SW480 (cell line): ENCODE measurements around the gene FCRL5.

ENCODE experiments used
- DNase-seq: peaks from one replicate; pipeline ENCODE4 v3.0.0-alpha.2; 2016; ENCODE audit warnings: low spot score

FCRL5 gene

DNA sequence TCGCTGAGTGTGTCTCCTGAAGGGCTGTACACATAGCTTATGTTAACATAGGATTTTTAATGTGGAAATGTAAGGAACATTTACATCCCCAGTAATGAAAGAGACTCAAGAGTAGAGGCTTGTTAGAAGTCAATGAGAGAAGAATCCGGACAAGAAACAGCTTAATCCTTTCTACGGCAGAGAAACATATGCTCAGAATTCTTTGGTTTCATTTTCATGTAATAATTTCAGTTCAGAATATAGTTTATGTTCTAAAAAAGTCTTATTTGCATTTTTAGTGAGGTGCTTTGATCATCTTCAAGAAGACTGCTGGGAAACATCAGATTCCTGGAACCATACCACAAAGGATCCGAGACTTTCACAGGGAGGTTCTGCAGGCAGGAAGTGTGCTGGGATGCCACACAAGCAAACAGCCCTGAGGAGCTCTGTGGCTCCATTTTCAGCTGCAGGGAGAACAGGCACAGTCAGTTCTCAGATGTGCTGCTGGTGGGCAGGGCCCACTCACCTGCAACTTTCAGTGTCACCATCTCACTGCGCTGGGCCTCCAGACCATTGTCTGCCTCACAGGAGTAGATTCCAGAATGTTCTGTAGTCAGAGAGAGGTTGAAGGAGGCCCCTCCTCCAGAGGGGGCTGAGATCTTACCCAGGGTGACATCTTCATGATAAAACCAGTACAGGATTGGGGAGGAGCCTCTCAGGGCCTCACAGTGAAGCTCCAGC lies 28.4 kb downstream of the FCRL5 start:
- DNase-seq = no peak

DNA sequence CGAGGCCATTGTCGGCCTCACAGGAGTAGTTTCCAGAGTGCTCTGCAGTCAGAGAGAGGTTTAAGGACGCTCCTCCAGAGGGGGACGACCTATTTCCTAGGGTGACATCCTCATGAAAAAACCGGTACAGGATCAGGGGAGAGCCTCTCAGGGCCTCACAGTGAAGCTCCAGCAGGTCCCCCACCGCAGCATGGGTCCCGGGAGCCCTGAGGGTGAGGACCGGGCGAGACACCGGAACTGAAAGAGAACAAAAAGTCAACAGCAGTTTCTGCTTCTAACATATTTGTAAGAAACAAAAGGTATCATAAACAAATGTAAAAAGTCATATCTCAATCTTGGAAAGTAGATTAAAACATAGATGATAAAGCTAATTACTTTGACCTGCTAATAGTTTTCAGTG lies 31.3 kb downstream of the FCRL5 start:
- DNase-seq = no peak

DNA sequence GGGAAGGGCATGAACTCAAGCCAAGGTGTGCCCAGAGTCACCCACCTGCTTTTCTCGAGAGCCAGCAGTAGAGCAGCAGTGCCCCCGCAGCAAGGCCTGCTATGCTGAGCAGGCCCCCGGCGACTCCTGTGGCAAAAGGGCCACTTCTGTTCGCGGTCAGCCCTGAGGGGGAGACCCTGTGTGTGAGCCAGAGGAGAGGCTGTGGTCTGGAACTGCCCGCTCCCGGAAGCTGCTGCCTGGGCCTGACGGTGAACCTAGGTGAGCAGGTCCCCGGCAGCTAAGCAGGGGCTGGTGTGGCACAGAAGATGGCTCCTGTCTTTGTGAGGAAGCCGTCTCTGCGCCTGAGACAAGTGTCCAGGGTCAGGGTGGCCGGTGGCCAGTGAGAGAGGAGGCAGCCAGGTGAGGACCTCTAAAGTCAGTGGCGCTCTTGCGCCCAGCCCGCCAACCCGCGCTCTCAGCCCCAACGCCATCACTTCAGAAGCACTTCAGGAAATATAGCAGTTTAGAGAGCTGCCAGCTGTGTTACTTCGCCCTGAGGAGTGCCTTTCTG lies 31.9 kb downstream of the FCRL5 start:
- no peak for DNase-seq

DNA sequence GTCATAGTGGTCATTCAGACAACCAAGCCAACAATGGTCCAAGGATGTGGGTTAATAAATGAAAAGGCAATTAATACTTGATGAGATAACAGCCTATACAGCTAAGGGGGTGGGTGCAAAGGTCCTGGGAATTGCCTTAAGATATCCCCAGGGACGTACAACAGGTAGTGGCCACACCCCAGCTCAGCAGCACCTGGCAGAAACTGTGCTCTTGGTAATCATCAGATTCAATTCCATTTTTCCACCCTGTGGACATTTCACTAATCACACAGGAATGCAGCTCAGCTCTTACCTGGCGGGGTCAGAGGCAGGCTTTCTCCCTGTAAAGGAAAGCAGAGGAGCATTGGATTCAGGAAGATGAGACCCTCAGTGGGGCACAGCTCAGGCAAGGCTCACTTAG lies 32.9 kb downstream of the FCRL5 start:
- no peak for DNase-seq

DNA sequence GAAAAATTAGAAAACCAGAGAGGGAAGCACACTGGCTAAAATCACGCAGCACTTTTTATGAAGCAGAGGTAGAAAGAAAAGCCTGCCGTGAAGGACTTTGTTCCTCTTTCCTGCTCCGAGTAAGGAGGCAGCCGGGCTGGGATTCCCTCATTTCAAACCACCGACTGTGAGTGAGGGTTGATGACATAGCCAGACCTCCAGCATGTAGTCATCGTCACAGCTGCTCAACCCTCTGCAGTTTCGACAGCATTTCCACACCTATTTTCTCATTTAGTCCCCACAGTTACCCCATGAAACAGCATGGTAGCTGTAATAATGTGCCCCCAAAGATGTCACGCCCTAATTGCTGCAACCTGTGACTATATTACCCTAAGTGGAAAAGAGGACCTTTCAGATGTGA lies 35.3 kb downstream of the FCRL5 start:
- no peak for DNase-seq

DNA sequence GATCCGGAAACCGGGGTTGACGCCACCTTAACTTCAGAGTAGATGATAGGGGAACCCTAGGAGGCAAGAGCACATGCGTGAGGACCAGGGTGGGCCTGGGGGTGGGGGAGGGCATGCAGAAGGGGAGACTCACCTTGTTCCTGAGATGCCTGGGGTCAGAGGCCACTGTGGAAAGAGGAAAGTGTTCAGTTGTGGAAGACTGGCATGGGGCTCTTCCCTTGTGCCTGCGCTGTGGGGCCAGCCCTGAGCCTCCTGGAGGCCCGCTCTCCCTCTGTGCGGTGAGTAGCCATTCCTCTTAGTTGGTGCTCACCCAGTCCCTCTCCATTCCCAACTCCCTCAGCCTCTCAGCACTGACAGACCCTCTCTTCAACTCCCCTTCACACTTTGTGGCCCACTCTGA lies 36.6 kb downstream of the FCRL5 start:
- no peak for DNase-seq

DNA sequence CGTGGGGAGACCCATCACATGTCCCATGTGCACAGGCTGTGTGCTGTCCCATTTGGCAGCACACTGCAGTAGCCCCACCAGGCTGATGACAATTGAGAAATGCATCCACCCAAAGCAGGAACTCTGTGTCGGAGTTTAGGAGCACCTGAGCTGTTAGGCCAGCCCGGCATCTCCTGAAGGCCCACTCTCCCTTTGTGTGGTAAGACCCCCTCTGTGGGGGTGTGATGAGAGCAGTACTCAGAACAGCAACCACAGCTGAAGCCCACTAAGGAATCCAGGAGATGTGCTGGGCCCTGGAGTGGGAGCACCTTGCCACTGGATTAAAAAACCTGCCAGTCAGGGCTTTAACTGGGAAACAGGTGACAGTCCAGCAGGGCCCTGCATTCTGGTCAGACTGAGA lies 37.2 kb downstream of the FCRL5 start:
- no peak for DNase-seq

DNA sequence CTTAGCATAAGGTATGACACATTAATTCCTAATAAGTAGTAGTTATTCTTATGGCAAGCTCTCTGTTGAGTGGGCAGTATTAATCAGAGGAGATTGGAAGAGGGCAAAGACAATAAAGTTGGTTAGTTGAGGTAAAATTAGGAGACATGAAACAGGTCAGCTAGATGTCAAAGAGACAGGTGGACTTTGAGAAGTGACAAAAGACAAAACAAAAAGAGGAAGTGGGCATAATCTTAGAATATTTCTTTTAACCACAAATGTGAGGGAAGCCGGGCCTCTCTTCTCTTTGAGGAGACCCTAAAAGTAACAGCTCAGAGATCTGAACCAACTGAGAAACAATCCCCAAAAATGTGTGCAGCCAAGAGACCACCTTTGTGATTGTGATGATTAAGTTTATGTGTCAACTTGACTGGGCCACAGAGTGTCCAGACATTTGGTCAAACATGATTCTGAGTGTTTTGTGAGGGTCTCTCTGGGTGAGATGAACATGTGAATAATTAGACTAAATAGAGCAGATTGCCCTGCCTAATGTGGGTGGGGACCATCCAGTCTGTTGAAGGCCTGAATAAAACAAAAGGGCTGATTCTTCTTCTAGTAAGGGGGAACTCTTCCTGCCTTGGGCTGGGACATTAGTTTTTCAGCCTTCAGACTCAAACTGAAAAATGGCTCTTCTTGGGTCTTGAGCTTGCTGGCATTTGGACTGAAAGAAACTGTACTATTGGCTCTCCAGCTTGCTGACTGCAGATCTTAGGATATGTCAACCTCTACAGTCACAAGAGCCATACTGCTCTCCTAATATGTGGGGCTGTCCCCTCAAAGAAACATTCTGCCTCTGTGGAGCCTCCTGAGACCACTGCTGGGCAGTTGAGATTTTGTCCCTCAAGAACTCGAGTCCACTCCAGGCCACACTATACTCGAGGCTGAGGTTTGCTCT lies 40.0 kb downstream of the FCRL5 start:
- no peak for DNase-seq

DNA sequence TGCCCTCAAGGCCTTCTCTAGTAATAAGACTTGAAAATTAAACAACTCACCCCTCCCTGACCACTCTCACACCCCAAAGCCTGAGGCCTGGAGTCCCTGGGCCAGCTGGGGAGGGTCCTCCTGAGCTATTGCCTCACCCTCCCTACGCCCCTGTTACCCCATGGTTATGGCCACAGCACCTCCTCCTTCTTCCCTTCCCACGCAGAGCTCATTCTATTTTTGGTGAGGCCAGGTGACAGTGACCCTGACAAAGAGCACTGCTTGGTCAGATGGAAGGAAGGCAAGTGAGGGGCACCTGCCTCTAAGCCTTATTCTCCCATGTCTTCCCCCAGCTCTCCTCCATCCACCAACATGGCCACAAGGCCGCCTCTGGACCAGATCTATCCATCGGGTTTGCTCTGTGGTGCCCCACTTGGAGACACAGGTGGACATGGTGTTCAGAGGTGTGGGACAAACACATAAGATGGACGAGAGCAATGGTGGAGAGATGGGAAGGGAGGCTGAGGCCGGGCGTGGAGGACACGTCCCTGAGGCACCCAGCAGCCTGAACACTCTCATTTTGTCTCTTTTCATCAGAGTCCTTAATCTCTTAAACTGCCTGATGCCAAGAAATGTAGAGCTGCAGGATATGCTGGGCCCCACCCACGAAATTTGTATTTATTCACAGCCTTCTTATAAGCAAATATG lies 42.6 kb downstream of the FCRL5 start:
- no peak for DNase-seq

DNA sequence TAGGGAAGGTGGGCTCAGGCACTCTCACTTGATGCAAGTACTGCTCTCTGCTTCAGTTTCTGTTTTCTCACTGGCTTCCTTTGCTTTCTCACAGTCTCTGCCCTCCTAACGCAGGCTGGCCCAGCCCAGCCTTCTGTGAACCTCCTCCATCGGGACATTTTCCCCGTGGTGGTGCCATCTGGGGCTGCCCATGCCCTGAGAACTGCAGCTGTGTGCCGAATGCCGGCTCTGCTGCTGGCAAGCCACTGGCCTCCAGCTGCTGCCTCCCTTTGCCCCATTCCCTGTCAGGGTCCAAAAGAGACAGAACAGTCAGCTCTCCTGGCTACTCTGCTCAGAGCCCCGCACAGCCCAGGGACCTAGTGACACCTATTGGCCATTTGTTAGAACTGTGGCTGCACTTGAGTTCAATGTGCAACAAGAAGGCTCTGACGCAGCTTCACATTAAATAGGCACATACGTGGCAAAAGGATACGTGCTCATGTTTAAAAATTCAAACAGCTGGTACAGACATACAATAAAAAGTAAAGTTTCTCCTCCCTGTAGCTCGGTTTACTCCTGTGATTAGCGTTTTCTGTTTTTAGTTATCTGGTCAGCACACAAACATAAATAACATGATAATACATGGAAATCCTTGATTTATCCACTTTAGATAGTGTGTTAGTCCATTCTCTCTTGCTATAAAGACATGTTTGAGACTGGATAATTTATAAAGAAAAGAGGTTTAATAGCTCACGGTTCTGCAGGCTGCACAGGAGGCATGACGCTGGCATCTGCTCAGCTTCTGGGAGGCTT lies 46.6 kb downstream of the FCRL5 start:
- DNase-seq = peak; percentile 51

DNA sequence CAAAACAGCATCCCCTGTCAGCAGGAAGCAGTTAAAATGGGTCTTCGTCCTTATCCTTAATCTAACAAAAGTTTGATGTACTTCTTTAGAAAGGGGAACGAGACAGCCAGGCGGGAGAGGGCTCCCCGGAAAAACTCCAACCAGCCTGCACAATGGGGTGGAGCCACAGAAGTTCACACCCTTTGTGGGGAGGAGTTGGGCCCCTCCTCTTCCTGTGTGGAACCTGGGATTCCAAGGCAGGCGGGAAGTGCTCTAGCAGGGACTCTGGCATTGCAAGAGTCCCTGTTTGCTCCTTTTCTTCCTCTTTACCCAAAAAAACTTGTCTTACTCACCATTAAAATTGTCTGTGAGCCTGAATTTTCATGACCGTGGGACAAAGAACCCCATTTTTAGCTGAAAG lies 47.7 kb downstream of the FCRL5 start:
- DNase-seq = no peak

DNA sequence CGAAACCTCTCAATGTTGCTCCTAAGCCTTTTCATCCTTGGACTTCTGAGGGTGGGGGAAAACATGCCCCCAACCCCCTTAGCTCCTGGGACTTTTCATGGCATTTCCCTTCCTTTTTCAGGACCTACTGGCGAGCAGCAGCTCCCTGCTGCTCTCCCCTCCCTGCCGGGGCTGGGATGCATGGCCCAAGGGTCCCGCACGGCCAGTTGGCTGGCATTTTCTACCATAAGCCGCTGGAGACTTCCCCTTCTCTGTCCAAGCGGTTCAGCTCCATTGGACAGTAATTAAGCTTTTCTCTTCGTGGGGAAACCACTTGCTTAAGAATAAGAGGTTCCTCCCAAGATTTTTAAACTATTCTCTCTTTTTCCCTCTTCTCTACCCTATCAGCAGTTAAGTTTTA lies 52.8 kb downstream of the FCRL5 start:
- no peak for DNase-seq

DNA sequence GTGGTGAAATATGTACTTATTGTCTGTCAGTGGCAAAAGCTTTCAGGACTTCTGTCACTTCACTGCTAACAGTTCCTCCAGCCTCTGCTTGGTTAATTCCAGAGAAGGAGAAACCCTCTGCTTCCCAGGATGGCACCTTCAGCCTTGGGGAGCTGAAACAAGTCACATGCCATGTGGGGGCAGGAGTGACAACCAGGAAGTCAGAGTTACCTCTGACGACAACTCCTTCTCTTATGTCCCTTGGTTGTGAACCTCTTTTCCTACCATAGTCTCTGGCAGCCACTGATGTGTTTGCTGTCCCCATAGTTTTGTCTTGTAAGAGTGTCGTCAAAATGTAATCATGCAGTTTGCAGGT lies 53.6 kb downstream of the FCRL5 start:
- DNase-seq = no peak

DNA sequence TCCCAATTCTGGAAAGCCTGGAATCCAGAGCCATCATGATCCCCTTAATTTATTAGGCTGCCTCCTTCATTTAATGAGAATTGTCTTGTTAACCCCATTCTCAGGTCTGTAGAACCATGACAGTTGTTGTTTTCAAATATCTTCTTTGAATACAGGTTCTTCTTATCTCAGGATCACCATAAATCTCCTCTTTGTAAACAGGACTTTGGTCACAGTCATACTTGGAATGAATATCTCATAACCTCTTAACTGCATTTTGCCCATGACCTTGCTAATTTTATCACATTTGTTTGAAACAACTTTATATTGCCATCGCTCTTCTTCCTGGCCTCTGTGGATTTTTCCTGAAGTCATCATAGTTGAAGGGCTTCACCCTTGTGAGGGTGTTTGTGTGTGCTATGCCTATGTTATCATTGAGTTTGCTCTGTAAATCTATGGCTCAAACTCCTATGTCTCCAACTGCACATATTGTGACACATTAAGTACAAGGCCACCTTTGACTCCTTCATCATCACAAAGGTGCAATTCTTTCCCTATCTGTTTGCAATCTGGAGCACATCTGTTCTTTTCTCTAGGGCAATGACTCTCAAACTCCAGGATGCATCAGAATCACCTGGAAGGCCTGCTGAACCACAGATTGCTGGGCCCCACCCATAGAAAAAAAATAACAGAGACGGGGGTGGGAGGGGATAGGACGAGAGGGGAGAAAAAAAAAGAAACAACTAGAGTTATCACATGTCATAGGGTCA lies 54.2 kb downstream of the FCRL5 start:
- DNase-seq = no peak

DNA sequence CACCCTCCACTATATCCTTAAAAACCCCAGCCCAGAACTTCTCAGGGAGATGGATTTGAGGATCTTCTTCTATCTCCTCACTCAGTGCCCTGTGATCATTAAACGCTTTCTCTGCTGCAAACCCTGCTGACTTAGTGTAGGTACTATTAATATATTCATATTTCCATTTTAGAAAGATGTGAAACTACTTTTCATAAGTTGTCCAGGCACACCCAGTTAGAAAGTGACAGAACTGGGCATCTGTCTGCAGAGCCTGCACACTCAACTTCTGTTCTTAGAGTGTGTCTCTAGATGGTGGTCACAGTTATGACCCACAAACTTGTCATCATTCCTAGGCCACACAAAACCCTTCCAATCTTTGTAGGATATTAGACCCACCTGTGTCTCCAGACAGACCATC lies 55.0 kb downstream of the FCRL5 start:
- no peak for DNase-seq

DNA sequence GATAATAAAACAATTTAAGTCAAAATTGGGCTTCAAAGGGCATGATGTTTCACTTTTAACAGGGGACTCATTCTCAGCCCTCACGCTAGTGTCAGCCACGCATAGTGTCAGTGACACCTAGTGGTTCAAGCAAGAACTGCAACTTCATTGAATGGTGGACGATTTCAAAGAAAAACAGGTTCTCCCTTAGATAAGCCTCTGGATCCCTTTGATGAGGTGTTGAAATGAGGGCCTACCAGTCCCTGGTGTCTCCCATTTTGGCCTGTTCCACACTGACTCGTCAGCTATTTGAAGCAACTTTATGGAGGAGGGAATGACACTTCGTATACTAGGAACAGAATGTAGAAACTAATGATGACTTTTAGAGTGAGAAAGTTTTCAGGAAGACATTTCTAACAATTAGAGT lies 56.2 kb downstream of the FCRL5 start:
- DNase-seq = peak; percentile 35

DNA sequence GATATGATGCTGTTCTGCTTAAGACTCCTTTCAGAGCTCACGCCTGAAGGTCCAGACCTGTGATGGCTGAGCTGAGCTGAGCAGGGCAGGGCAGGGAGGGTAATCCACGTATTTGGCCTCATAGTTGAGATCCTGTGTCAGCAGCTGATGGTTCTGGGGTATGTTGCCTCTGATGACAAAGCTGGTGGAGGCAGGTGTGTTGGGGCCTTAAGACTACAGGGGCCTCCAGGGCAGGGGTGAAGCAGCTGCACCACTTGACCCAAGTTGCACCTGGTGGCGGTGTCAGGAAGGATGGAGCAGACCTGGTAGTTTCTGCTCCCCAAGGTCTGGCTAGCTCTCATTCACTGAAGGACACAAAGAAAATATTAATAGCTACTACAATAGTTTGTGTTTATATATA lies 57.0 kb downstream of the FCRL5 start:
- no peak for DNase-seq

DNA sequence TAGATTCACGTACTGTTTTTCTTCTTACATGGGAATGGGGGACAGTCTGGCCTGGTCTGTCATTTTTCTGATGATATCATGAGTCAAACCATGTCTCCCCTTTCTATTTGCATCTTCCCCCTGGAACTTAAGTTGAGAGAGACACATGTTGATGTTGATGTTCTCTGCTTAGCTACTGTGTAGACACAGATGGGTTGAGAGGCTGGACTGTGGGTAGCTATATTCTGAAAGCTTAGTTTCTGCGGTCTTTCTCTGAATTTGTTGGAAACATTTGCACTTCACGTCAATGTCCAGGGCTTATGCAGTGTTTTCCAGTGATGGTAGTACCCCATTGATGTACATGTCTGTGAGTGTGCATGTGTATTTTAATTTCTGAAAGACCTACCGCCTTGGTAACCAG lies 58.2 kb downstream of the FCRL5 start:
- no peak for DNase-seq

DNA sequence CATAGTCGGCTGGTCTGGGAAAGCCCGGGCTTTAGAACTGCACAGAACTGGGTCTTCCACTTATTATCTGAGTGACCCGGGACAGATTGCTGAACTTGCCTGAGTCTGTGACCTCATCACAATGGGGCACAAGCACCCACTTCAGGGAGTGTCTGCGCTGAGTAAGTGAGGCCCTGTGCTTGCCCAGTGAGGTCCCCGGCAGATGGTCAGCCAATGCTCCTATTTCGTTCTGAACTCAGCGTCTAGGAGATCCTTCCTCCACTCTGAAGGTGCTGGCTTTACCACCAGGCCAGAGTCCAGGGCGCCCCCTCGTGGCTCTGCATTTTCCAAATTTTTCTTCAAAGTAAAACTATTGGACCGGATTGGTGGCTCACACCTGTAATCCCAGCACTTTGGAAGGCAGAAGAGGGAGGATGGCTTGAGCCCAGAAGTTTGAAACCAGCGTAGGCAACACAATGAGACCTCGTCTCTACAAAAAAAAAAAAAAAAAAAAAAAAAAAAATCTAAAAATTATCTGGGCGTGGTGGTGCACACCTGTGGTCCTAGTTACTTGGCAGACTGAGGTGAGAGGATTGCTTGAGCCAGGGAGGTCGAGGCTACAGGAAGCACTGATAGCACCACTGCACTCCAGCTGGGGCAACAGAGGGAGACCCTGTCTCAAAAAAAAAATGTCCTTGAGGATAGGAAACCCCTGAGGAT lies 61.7 kb downstream of the FCRL5 start:
- DNase-seq = peak; percentile 47

DNA sequence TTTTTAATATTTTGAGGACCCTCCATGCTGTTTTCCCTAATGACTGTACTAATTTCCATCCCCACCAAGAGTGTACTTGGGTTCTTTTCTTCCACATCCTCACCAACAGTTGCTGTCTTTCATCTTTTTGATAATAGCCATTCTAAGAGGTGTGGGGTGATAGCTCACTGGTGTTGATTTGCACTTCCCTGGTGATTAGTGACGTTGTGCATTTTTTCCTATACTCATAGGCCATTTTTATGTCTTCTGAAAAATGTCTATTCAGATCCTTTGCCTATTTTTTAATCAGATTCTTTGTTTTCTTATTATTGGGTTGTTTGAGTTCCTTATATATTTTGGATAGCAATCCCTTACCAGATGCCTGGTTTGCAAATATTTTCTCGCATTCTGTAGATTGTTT lies 64.2 kb downstream of the FCRL5 start:
- no peak for DNase-seq

DNA sequence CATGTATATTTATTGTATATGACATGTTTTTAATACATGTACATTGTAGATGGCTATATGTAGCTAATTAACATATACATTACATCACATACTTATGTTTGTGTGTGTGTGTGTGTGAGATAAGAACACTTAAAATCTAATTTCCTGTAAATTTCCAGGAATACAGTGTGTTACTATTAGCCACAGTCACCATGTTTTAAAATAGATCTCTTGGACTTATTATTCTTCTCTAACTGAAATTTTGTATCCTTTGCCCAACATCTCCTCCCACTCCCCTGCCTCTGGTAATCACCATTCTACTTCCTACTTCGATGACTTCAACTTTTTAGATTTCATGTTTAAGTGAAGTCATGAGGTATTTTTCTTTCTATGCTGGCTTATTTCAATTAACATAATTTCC lies 64.8 kb downstream of the FCRL5 start:
- DNase-seq = no peak
